Measurements from ENCODE around the gene C5orf22. TPM values are rescaled to one million over a fixed set of nuclear protein-coding genes. Genes with fewer than 3 reads are reported as not detected.
"Not testable (repeated sequence)": the region's sequence is repeated elsewhere in the genome, so short reads cannot be mapped to it uniquely, and the experiment has no call there.

Gene C5orf22
- total and polyA plus RNA-seq, 2 experiments from 2014 or later = 14.7 to 33.6 TPM

DNA sequence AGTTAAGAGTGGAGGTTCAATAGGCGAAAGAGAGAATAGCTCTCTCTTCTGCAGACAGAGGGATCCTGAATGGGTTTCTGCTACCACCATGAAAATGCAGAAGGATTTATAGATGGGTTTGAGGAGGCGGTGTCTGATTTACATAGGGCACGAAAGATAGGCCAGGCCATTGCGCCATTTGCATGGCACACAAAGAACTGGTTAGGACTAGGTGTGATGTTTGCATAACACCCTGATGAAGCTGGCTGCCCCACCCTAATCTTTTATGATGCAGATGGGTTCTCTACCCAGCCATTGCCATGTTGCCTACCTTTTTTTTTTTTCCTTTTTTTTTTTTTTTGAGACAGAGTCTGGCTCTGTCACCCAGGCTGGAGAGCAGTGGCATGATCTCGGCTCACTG is 55.4 kb downstream of the C5orf22 start:
- no peak for TF ChIP-seq CTCF (IDR thresholded peaks at IDR 0.05; ENCODE audit: low read depth, low read length)
- Histone ChIP-seq H3K27ac (no peak overlapping the region), H3K9me3 (ENCODE audit: low read depth) (no peaks in the 10 kb centered on the region), H3K36me3 (no peaks in the 10 kb centered on the region), H3K4me3 (no peak overlapping the region), H3K4me1 (ENCODE audit: low read depth) (no peaks in the 10 kb centered on the region), H3K27me3 (no peaks in the 10 kb centered on the region)
- no peak for DNase-seq (ENCODE audit: low read depth in 1 of 2, low spot score in 1 of 2)

GRCh38 chr5:31593665-31594064 is 61.6 kb downstream of the C5orf22 start:
- Histone ChIP-seq H3K4me1 (ENCODE audit: low read depth) (no peaks in the 10 kb centered on the region), H3K4me3 (no peak overlapping the region), H3K27ac (no peak overlapping the region), H3K9me3 (ENCODE audit: low read depth) (no peaks in the 10 kb centered on the region), H3K36me3 (no peaks in the 10 kb centered on the region), H3K27me3 (no peaks in the 10 kb centered on the region)
- DNase-seq (ENCODE audit: low read depth in 1 of 2, low spot score in 1 of 2) = no peak
- TF ChIP-seq CTCF (IDR thresholded peaks at IDR 0.05; ENCODE audit: low read depth, low read length) = no peak

- H3K27me3 ChIP-seq = no peaks in the 10 kb centered on the region
Measured at GRCh38 chr5:31596354-31596753, 64.3 kb downstream of the C5orf22 start.

DNA sequence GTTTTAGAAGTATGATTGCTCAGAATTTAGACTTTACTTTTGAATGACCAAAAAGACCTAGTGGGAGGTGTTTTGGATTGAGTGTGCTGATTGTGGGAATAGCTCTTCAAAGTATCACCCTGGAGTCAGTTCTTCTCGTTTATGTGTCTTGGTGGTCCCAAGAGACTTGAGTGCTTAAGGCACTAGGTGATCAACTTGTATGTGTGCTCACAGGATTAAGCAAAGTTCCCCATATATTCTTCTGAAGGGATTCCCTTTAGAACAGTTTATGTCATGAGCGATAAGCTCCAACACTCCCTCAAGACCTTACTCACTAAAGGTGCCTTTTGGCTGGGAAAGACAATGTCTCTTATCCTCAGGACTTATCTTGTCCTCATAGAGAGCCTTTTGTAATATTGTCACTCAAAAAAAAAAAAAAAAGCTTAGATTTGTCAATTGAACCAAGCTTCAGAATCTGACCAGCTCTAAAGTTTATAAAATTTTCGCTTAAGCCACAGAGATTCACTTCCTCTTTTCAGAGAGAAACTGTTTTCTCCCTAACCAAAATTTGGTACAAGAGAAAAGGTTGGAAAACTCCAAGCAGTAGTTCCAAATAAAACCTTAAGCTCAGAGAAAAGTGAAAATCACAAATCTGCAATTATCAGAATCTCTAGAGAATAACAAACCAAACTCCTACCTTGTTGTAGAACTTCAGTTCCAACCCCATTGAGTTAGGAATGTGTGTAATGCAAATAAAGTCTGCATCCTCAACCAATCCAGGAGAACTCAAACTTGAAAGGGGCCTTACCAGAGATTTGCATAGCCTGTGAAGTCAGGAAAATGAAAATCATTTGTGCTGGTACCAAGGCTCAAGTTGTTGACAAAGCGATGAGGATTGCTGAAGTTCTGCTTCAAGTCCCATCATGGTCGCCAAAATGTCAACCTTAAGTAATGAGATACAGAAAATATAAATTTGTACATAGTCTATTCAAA is 66.8 kb downstream of the C5orf22 start:
- no peaks in the 10 kb centered on the region for H3K27me3 ChIP-seq
- no peaks in the 10 kb centered on the region for H3K36me3 ChIP-seq
- H3K4me1 ChIP-seq (ENCODE audit: low read depth) = no peaks in the 10 kb centered on the region
- H3K4me3 ChIP-seq = no peak overlapping the region
- H3K9me3 ChIP-seq (ENCODE audit: low read depth) = no peaks in the 10 kb centered on the region
- no peak for DNase-seq (ENCODE audit: low read depth in 1 of 2, low spot score in 1 of 2)
- no peak overlapping the region for H3K27ac ChIP-seq
- no peak for TF ChIP-seq CTCF (IDR thresholded peaks at IDR 0.05; ENCODE audit: low read depth, low read length)

More at GRCh38 chr5:31596354-31596753, 64.3 kb downstream of the C5orf22 start:
- Histone ChIP-seq H3K27ac (no peak overlapping the region), H3K4me1 (ENCODE audit: low read depth) (no peaks in the 10 kb centered on the region), H3K4me3 (no peak overlapping the region), H3K36me3 (no peaks in the 10 kb centered on the region), H3K9me3 (ENCODE audit: low read depth) (no peaks in the 10 kb centered on the region)
- TF ChIP-seq CTCF (IDR thresholded peaks at IDR 0.05; ENCODE audit: low read depth, low read length) = no peak
- DNase-seq (ENCODE audit: low read depth in 1 of 2, low spot score in 1 of 2) = no peak

GRCh38 chr5:31602305-31602704 is 70.2 kb downstream of the C5orf22 start:
- H3K4me1 ChIP-seq (ENCODE audit: low read depth); DNase-seq (ENCODE audit: low read depth in 1 of 2, low spot score in 1 of 2); H3K27ac ChIP-seq; H3K9me3 ChIP-seq (ENCODE audit: low read depth); H3K27me3 ChIP-seq; H3K36me3 ChIP-seq; H3K4me3 ChIP-seq: not testable (repeated sequence)

DNA sequence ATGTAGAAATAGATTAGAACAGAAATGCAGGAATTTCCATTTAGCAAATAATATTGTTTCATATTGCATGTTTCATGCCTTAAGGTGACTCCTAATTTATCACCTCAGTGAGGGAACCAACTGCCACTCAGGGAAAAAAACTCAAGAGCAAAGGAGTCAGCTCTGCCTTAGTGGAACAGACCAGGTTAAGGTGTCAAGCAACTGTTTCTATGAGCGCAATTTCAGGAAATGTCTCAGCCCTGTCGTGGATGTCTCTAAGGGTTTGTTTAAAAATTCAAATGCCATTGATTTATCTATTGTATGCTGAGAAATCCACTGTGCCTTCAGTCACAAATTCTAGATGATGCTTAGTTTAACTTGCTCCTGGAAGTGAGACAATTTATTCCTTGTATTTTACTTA is 72.1 kb downstream of the C5orf22 start:
- no peaks in the 10 kb centered on the region for H3K36me3 ChIP-seq
- H3K9me3 ChIP-seq (ENCODE audit: low read depth) = no peaks in the 10 kb centered on the region
- TF ChIP-seq CTCF (IDR thresholded peaks at IDR 0.05; ENCODE audit: low read depth, low read length) = no peak
- H3K27ac ChIP-seq = no peak overlapping the region
- no peak for DNase-seq (ENCODE audit: low read depth in 1 of 2, low spot score in 1 of 2)
- no peaks in the 10 kb centered on the region for H3K27me3 ChIP-seq
- no peak overlapping the region for H3K4me3 ChIP-seq
- no peaks in the 10 kb centered on the region for H3K4me1 ChIP-seq (ENCODE audit: low read depth)
